H9 (cell line): ENCODE measurements around the gene ITPK1. TPM values are rescaled to one million over a fixed set of nuclear protein-coding genes. Genes with fewer than 3 reads are reported as not detected.
A peak's percentile ranks its signal among the peaks of the same experiment; 100 is the strongest.

Source experiments
- DNase-seq: peaks from one replicate; pipeline ENCODE4 v3.0.0-alpha.2; 2017
- H2AFZ ChIP-seq: one replicate; pipeline ENCODE4 v1.6.1; 2013; ENCODE audit warnings: mild to moderate bottlenecking, low read length, control low read depth, moderate library complexity
- H2AK5ac ChIP-seq: 2 replicates; pipeline ENCODE4 v1.6.1; 2013; ENCODE audit warnings: low read length, control low read depth, mixed read lengths; ENCODE audit not compliant: insufficient read length
- H2BK120ac ChIP-seq: one replicate; pipeline ENCODE4 v1.6.1; 2013; ENCODE audit warnings: low read depth, mild to moderate bottlenecking, low read length, control low read depth, inconsistent platforms; ENCODE audit not compliant: poor library complexity, severe bottlenecking
- H2BK12ac ChIP-seq: 2 replicates; pipeline ENCODE4 v1.6.1; 2013; ENCODE audit warnings: low read length, control low read depth, mixed read lengths, low read depth; ENCODE audit not compliant: insufficient read length
- H2BK15ac ChIP-seq: 2 replicates; pipeline ENCODE4 v1.6.1; 2013; ENCODE audit warnings: low read depth, low read length, control low read depth
- H2BK20ac ChIP-seq: one replicate; pipeline ENCODE4 v1.6.1; 2013; ENCODE audit warnings: low read depth, mild to moderate bottlenecking, low read length, control low read depth, inconsistent platforms; ENCODE audit not compliant: poor library complexity, severe bottlenecking
- H2BK5ac ChIP-seq: 2 replicates; pipeline ENCODE4 v1.6.1; 2013; ENCODE audit warnings: low read length, control low read depth, mixed read lengths; ENCODE audit not compliant: insufficient read length
- H3K14ac ChIP-seq: 2 replicates; pipeline ENCODE4 v1.6.1; 2013; ENCODE audit warnings: low read length, control low read depth; ENCODE audit not compliant: insufficient read depth
- H3K18ac ChIP-seq: 2 replicates; pipeline ENCODE4 v1.6.1; 2013; ENCODE audit warnings: low read depth, mild to moderate bottlenecking, mixed read lengths, low read length, control low read depth; ENCODE audit not compliant: insufficient read length
- H3K23ac ChIP-seq: 2 replicates; pipeline ENCODE4 v1.6.1; 2013; ENCODE audit warnings: low read length, control low read depth, mixed read lengths, low read depth; ENCODE audit not compliant: insufficient read length
- H3K23me2 ChIP-seq: 2 replicates; pipeline ENCODE4 v1.6.1; 2013; ENCODE audit warnings: low read depth, mild to moderate bottlenecking, mixed read lengths, low read length, control low read depth; ENCODE audit not compliant: insufficient read length, poor library complexity, severe bottlenecking
- H3K27ac ChIP-seq: 2 replicates; pipeline ENCODE4 v1.5.1; 2013; ENCODE audit warnings: low read length, control low read depth, mixed read lengths, low read depth; ENCODE audit not compliant: insufficient read length
- H3K27me3 ChIP-seq: 2 replicates; pipeline ENCODE4 v1.6.1; 2013; ENCODE audit warnings: low read length, control low read depth, inconsistent platforms; ENCODE audit not compliant: insufficient read depth
- H3K4ac ChIP-seq: 2 replicates; pipeline ENCODE4 v1.6.1; 2013; ENCODE audit warnings: low read depth, mild to moderate bottlenecking, control low read depth, inconsistent platforms, low read length, moderate library complexity
- H3K4me1 ChIP-seq: 2 replicates; pipeline ENCODE4 v1.6.1; 2013; ENCODE audit warnings: low read length, control low read depth, inconsistent platforms; ENCODE audit not compliant: insufficient read depth
- H3K4me2 ChIP-seq: 2 replicates; pipeline ENCODE4 v1.6.1; 2013; ENCODE audit warnings: low read length, control low read depth, mixed read lengths; ENCODE audit not compliant: insufficient read length, insufficient read depth
- H3K56ac ChIP-seq: 2 replicates; pipeline ENCODE4 v1.6.1; 2013; ENCODE audit warnings: low read depth, mild to moderate bottlenecking, mixed read lengths, low read length, control low read depth; ENCODE audit not compliant: insufficient read length
- H3K79me1 ChIP-seq: 2 replicates; pipeline ENCODE4 v1.6.1; 2013; ENCODE audit warnings: low read depth, mild to moderate bottlenecking, moderate library complexity, low read length, control low read depth, inconsistent platforms; ENCODE audit not compliant: insufficient read depth, poor library complexity, severe bottlenecking
- H3K79me2 ChIP-seq: 2 replicates; pipeline ENCODE4 v1.6.1; 2013; ENCODE audit warnings: low read length, control low read depth, inconsistent platforms; ENCODE audit not compliant: insufficient read depth
- H3K9ac ChIP-seq: 2 replicates; pipeline ENCODE4 v1.6.1; 2013; ENCODE audit warnings: low read length, control low read depth, mixed read lengths; ENCODE audit not compliant: insufficient read length; ENCODE audit errors: extremely low read depth
- H3K9me3 ChIP-seq: one replicate; pipeline ENCODE4 v1.6.1; 2013; ENCODE audit warnings: low read depth, low read length, inconsistent platforms; ENCODE audit not compliant: control insufficient read depth
- H3T11ph ChIP-seq: one replicate; pipeline ENCODE4 v1.6.1; 2013; ENCODE audit warnings: mild to moderate bottlenecking, low read length, control low read depth, inconsistent platforms
- H4K20me1 ChIP-seq: one replicate; pipeline ENCODE4 v1.6.1; 2013; ENCODE audit not compliant: control insufficient read depth, insufficient read length, insufficient read depth
- H4K5ac ChIP-seq: 2 replicates; pipeline ENCODE4 v1.6.1; 2013; ENCODE audit warnings: low read depth, mild to moderate bottlenecking, mixed read lengths, low read length, control low read depth; ENCODE audit not compliant: insufficient read length
- H4K8ac ChIP-seq: replicated peaks from 2 replicates; pipeline ENCODE4 v1.6.1; 2013; ENCODE audit warnings: low read length, control low read depth, mixed read lengths, low read depth; ENCODE audit not compliant: insufficient read length
- H4K91ac ChIP-seq: 2 replicates; pipeline ENCODE4 v1.6.1; 2013; ENCODE audit warnings: low read depth, mild to moderate bottlenecking, moderate library complexity, mixed read lengths, low read length, control low read depth; ENCODE audit not compliant: insufficient read length
- H3K27ac Mint-ChIP-seq, 3 experiments: 2 replicates in 2 of 3; 3 replicates in 1 of 3; pipeline ENCODE4 v1.8.0; 2020 to 2021; ENCODE audit warnings: mixed read lengths in 3 of 3, mild to moderate bottlenecking in 1 of 3, moderate library complexity in 1 of 3
- H3K27me3 Mint-ChIP-seq: 2 replicates; pipeline ENCODE4 v1.8.0; 2021; ENCODE audit warnings: low read depth, mild to moderate bottlenecking, moderate library complexity, mixed read lengths
- H3K36me3 Mint-ChIP-seq, 3 experiments: 2 replicates in 2 of 3; 3 replicates in 1 of 3; pipeline ENCODE4 v1.8.0; 2020 to 2021; ENCODE audit warnings: low read depth in 3 of 3, mixed read lengths in 3 of 3; ENCODE audit not compliant: insufficient read depth in 1 of 3
- H3K4me1 Mint-ChIP-seq, 2 experiments: 2 replicates each; pipeline ENCODE4 v1.8.0; 2020; ENCODE audit warnings: mixed read lengths in 2 of 2
- H3K4me3 Mint-ChIP-seq, 2 experiments: 2 replicates in 1 of 2; 3 replicates in 1 of 2; pipeline ENCODE4 v1.8.0; 2020 to 2021; ENCODE audit warnings: mild to moderate bottlenecking in 2 of 2, mixed read lengths in 2 of 2, moderate library complexity in 1 of 2
- H3K9me3 Mint-ChIP-seq, 2 experiments: 2 replicates in 1 of 2; 3 replicates in 1 of 2; pipeline ENCODE4 v1.8.0; 2020; ENCODE audit warnings: mild to moderate bottlenecking in 2 of 2, mixed read lengths in 2 of 2, moderate library complexity in 1 of 2
- WGBS: extraction: QIAGEN DNeasy Blood & Tissue Kit; methylation state at CpG from one replicate; pipeline ENCODE4 v1.1.7; 2013; ENCODE audit warnings: missing lambda C conversion rate, low lambda C conversion rate, mixed read lengths; ENCODE audit not compliant: insufficient read length; ENCODE audit errors: extremely low coverage; 5-methylcytosine and 5-hydroxymethylcytosine counted together
- total RNA-seq: library from RNA; stranded (reverse); gene quantifications from 2 replicates; pipeline ENCODE4 v1.2.1, GENCODE V29; 2021
- TF ChIP-seq, protein P1 (sequence below): fragments of 200-600 bp; sonication (generic); conservative IDR thresholded peaks from 3 replicates; pipeline ENCODE4 v1.8.0; 2021; ENCODE audit warnings: antibody characterized with exemption, mild to moderate bottlenecking

The ITPK1 gene
- total RNA-seq, 1 experiment from 2014 or later, result 92.7 TPM

DNA sequence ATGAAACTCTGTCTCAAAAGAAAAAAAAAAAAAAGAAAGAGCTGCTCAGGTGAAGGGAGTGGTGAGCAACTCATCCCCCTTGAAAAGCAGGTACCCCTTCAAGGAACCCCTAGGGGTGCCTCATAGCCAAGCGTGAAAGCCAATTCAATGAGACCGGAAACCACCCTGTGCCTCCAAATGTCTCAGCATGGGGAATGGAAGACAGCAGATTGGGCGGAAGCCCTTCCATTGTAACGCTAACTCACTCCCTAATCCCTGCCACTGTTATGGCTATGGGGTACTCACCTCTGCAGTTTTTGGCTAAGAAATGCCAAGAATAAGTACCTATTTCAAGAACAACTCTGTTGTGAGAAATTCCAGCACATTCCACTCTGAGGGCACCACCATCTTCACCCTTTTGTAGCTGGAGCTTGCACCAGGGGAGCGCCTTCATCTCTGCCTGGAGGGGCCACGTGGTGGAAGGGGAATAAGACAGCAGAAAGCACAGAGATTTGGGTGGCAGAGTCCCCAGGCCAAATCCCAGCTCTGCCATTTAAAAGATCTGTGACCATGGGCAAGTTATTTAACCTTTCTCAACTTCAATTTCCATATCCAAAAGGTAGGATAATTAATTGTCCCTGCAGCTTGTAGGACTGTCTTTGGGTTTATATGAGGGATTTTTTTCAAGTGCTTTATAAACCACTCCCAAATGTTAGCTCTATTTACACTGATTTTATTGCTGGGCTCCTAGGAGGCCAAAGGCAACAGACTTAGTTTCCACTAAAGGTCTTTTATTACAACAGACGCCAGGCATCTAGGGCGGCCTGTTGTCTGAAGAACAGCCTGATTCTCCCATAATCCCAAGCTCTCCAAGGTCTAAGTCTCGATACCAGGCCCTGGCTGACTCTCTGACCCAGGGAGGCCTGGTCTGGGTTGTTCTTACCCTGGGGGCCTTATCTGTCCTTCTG is 63.9 kb downstream of the ITPK1 start:
- no peaks in the 10 kb centered on the region; the same call in 1 of the 2 replicates for H3K79me2 ChIP-seq
- no peaks in the 10 kb centered on the region for H3K9me3 ChIP-seq
- H3K27ac ChIP-seq, result peak overlapping the region; percentile 65
- no peak overlapping the region for H3T11ph ChIP-seq
- WGBS, result no CpG with 5 or more reads among the region's 9 CpGs
- H4K20me1 ChIP-seq, result no peaks in the 10 kb centered on the region
- no peaks in the 10 kb centered on the region for H3K79me1 ChIP-seq
- H2BK12ac ChIP-seq, result no peak overlapping the region
- Mint-ChIP-seq H3K9me3 (no peaks in the 10 kb centered on the region), H3K27me3 (no peaks in the 10 kb centered on the region; the same call in 1 of the 2 replicates), H3K4me1 (peaks cover 68 to 69% of the 10 kb centered on the region in 2 experiments), H3K27ac (peak overlapping the region; percentile 96 to 99 (median 98)), H3K4me3 (peak overlapping the region in 1 of 2 experiments; percentile 5; a peak in 1 of 5 replicates), H3K36me3 (peaks cover 22 to 26% (median 23%) of the 10 kb centered on the region in 3 experiments; a peak in 6 of 7 replicates)
- TF ChIP-seq, protein P1, sequence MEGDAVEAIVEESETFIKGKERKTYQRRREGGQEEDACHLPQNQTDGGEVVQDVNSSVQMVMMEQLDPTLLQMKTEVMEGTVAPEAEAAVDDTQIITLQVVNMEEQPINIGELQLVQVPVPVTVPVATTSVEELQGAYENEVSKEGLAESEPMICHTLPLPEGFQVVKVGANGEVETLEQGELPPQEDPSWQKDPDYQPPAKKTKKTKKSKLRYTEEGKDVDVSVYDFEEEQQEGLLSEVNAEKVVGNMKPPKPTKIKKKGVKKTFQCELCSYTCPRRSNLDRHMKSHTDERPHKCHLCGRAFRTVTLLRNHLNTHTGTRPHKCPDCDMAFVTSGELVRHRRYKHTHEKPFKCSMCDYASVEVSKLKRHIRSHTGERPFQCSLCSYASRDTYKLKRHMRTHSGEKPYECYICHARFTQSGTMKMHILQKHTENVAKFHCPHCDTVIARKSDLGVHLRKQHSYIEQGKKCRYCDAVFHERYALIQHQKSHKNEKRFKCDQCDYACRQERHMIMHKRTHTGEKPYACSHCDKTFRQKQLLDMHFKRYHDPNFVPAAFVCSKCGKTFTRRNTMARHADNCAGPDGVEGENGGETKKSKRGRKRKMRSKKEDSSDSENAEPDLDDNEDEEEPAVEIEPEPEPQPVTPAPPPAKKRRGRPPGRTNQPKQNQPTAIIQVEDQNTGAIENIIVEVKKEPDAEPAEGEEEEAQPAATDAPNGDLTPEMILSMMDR, result no peak
- no peak overlapping the region for H3K4me2 ChIP-seq
- H3K56ac ChIP-seq, result no peak overlapping the region
- H4K5ac ChIP-seq, result no peak overlapping the region
- peaks cover 7% of the 10 kb centered on the region for H3K4me1 ChIP-seq
- no peak overlapping the region for H2AFZ ChIP-seq
- DNase-seq, result peak; percentile 78
- no peak overlapping the region for H2BK5ac ChIP-seq
- H4K91ac ChIP-seq, result peak overlapping the region; percentile 47
- H3K9ac ChIP-seq, result no peak overlapping the region
- H2BK15ac ChIP-seq, result no peak overlapping the region
- no peak overlapping the region for H3K23ac ChIP-seq
- H3K23me2 ChIP-seq, result no peaks in the 10 kb centered on the region
- no peak overlapping the region for H2BK20ac ChIP-seq
- peak overlapping the region; percentile 25; the same call in 1 of the 2 replicates for H3K14ac ChIP-seq
- no peak overlapping the region for H2BK120ac ChIP-seq
- no peak overlapping the region for H4K8ac ChIP-seq
- H2AK5ac ChIP-seq, result no peak overlapping the region
- H3K4ac ChIP-seq, result no peak overlapping the region
- H3K27me3 ChIP-seq, result no peaks in the 10 kb centered on the region
- H3K18ac ChIP-seq, result peak overlapping the region; percentile 30
